ENCODE measurements around the gene GALNT16.
A peak's percentile ranks its signal among the peaks of the same experiment; 100 is the strongest.
"Not testable (repeated sequence)": the region's sequence is repeated elsewhere in the genome, so short reads cannot be mapped to it uniquely, and the experiment has no call there.

Gene GALNT16

GRCh38 chr14:69259527-69260189 is at the start of gene GALNT16:
Gene GALNT16, plus strand, starts transcription at chr14:69260158. Its CDS starts 133 bp downstream, at chr14:69260291.
- DNase-seq (ENCODE audit: low spot score) = no peak

- DNase-seq (ENCODE audit: low spot score) = no peak
Observed at GRCh38 chr14:69214393-69214792, 45.6 kb upstream of the GALNT16 start.

- DNase-seq (ENCODE audit: low spot score) = not testable (repeated sequence)
Observed at GRCh38 chr14:69217663-69218062, 42.3 kb upstream of the GALNT16 start.

- DNase-seq (ENCODE audit: low spot score) = no peak
Observed at GRCh38 chr14:69224946-69225345, 35.0 kb upstream of the GALNT16 start.

- no peak for DNase-seq (ENCODE audit: low spot score)
Observed at GRCh38 chr14:69226178-69226577, 33.8 kb upstream of the GALNT16 start.

- no peak for DNase-seq (ENCODE audit: low spot score)
Observed at GRCh38 chr14:69226736-69227135, 33.2 kb upstream of the GALNT16 start.

- DNase-seq (ENCODE audit: low spot score) = no peak
Observed at GRCh38 chr14:69231486-69231885, 28.5 kb upstream of the GALNT16 start.

GRCh38 chr14:69232388-69232787 is 27.6 kb upstream of the GALNT16 start:
- DNase-seq (ENCODE audit: low spot score) = no peak

- no peak for DNase-seq (ENCODE audit: low spot score)
Observed at GRCh38 chr14:69234106-69234505, 25.9 kb upstream of the GALNT16 start.

- no peak for DNase-seq (ENCODE audit: low spot score)
Observed at GRCh38 chr14:69235708-69236107, 24.2 kb upstream of the GALNT16 start.

- DNase-seq (ENCODE audit: low spot score) = no peak
Observed at GRCh38 chr14:69237142-69237541, 22.8 kb upstream of the GALNT16 start.

GRCh38 chr14:69237584-69237983 is 22.4 kb upstream of the GALNT16 start:
- DNase-seq (ENCODE audit: low spot score) = no peak

GRCh38 chr14:69238883-69239282 is 21.1 kb upstream of the GALNT16 start:
- DNase-seq (ENCODE audit: low spot score) = no peak

- no peak for DNase-seq (ENCODE audit: low spot score)
Observed at GRCh38 chr14:69240527-69241173, 19.3 kb upstream of the GALNT16 start.

- DNase-seq (ENCODE audit: low spot score) = no peak
Observed at GRCh38 chr14:69241577-69241976, 18.4 kb upstream of the GALNT16 start.

GRCh38 chr14:69242311-69243224 is 17.4 kb upstream of the GALNT16 start:
- peak; percentile 66 for DNase-seq (ENCODE audit: low spot score)

GRCh38 chr14:69244946-69245345 is 15.0 kb upstream of the GALNT16 start:
- no peak for DNase-seq (ENCODE audit: low spot score)

- no peak for DNase-seq (ENCODE audit: low spot score)
Observed at GRCh38 chr14:69246331-69246730, 13.6 kb upstream of the GALNT16 start.

GRCh38 chr14:69247676-69248440 is 12.1 kb upstream of the GALNT16 start:
- peak; percentile 21 for DNase-seq (ENCODE audit: low spot score)

GRCh38 chr14:69249603-69250002 is 10.4 kb upstream of the GALNT16 start:
- DNase-seq (ENCODE audit: low spot score) = no peak

- no peak for DNase-seq (ENCODE audit: low spot score)
Observed at GRCh38 chr14:69252851-69253250, 7.1 kb upstream of the GALNT16 start.

GRCh38 chr14:69259168-69259526 is 811 bp upstream of the GALNT16 start:
- no peak for DNase-seq (ENCODE audit: low spot score)

All from NAMALWA (cell line).